NCI-H1092 (cell line): ENCODE measurements around the gene BABAM1.

ENCODE experiments used
- DNase-seq: peaks from one replicate; lab custom pipeline; 2025; lab: John Stamatoyannopoulos, UW

The BABAM1 gene

GRCh38 chr19:17303940-17304267 lies 36.7 kb downstream of the BABAM1 start:
- no peak for DNase-seq

DNA sequence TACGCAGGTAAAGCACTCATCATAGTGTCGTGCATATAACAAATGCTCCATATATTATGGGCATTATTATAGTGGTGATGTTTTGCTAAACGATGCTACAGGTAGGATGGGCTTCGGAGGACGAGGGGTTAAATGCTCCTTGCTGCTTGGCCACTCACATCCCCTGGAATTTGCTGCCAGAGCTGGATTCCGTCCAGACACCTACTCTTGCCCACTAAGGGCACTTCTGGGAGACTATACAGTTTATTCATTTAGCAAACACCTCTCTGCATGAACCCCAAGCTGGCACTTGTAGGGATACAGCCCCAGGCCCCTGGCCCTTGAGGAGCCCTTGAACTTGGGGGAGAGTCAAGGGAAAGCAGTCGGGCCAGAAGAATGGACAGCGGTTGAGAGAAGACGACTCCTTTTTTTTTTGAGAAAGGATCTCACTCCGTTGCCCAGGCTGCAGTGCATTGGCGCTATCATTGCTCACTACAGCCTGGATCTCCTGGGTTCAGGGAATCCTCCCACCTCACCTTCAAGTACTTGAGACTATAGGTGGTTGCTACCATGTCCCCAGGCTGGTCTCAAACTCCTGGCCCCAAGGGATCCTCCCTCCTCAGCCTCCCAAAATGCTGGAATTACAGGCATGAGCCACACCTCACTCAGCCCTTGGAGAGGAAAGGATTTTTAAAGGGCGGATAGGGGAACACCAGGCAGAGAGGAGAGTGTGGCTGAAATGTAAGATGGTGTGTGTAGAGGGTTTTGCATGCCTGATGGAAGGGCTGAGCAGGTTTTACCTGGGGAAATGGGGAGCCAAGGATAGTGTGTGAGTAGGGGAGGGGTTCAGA lies 37.4 kb downstream of the BABAM1 start:
- no peak for DNase-seq

DNA sequence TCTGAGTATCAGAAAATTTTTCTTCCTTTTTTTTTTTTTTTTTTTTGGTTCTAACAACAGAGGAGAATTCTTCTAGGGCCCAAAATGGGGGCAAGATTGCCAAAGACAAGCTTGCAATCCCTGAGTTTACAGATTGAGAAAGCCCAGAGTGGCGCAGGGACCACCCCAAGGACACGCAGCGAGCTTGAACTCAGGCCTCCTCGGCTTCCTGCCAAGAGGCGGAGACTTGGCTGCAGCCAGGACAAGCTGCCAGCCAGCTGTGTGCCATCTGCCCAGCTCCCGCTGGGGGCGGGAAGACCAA lies 37.9 kb downstream of the BABAM1 start:
- DNase-seq, result no peak

DNA sequence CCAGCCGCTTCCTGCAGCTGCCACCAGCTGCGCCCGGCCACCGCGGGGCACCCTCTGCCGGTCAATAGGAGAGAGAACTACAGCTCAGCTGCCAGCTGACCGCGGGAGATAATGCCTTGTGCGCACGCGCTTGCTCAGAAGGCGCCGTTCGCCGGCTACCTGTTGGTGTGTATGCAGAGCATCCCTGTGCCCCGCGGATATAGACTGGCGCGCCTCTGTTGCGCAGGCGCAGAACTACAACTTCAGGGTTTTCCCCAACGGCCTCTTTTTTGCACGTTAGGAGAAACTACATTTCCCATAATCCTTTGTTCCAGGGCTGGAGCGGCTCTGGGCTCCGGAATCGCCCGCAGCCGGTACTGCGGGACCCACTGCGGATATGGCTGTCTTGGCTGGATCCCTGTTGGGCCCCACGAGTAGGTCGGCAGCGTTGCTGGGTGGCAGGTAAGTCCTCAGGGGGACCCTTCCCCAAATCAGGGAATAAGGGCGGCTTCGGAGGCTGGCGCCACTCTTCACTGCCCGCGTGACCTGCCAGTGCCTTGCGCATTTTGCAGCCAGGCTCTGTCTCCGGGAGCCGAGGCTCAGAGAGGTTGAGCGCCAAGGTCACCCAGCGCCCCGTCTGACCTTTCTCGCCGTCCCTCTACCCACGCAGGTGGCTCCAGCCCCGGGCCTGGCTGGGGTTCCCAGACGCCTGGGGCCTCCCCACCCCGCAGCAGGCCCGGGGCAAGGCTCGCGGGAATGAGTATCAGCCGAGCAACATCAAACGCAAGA lies 38.5 kb downstream of the BABAM1 start, which contains the start of gene MRPL34:
TSS of gene MRPL34 (plus strand) at position 356 of the 768 bp plus-strand sequence. CDS start at position 377, 21 bp downstream.
- peak; percentile 98 for DNase-seq

DNA sequence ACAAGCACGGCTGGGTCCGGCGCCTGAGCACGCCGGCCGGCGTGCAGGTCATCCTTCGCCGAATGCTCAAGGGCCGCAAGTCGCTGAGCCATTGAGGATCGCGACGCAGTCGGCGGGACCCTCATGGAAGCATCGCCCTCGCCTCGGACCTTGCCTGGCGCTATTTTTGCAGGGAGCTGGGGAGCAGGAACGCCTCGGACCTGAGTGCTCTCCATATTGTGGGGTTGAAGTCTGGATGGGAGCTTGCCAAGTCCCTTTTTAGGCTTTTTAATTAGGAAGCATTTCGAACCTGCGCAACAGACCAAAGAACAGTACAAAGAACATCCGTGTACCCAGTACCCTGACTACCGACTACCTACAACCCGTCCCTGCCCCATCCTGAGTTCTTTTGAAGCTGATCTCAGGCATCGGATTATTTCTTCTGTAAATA lies 39.1 kb downstream of the BABAM1 start:
- DNase-seq, result no peak

- no peak for DNase-seq
Observed at GRCh38 chr19:17307876-17308377, 40.7 kb downstream of the BABAM1 start.

DNA sequence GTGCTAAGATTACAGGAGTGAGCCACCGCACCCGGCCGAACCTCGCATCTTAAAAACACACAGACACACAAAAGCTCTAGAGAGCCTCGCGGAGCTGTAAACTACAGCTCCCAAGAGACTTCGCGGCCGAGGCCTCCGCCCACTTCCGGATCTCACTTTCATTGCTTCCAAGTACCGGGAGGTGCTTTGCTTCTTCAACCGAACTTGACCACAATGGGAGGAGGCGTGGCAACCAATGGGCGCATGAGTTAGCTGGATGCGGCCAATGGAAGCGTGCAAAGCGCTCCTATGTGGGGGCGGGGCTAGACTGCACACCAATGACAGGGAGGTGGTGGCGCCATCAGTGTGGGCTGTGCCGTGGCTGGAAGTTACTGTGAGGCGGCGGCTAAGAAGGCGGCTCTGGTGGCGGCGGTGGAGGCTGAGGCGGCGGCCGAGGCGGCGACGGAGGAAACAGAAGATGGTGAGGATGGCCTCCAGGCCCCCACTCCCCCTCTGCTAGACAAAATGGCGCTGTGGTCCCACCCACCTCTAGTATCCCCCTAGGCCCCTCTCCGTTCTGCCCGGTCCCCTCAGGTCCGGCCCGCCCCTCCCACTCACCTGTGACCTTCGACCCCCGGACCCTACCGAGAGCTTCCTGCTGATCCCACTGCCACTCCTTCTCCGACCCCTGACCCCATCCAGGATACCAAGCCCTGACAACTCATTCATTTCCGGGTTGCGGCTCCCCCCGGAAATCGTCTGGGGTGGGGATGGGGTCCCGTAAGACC lies 42.1 kb downstream of the BABAM1 start, which contains the start of gene DDA1:
TSS of gene DDA1 (plus strand) at position 366 of the 767 bp plus-strand sequence. CDS start at position 458, 92 bp downstream.
- peak; percentile 99 for DNase-seq

GRCh38 chr19:17309965-17310461 lies 42.8 kb downstream of the BABAM1 start:
- DNase-seq, result no peak

- DNase-seq, result no peak
Observed at GRCh38 chr19:17311455-17312188, 44.4 kb downstream of the BABAM1 start.

GRCh38 chr19:17312189-17313113 lies 45.2 kb downstream of the BABAM1 start:
- DNase-seq, result no peak

GRCh38 chr19:17314007-17314593 lies 46.9 kb downstream of the BABAM1 start:
- DNase-seq, result no peak

GRCh38 chr19:17318966-17319365 lies 51.7 kb downstream of the BABAM1 start:
- DNase-seq, result no peak

- no peak for DNase-seq
Observed at GRCh38 chr19:17319473-17320238, 52.4 kb downstream of the BABAM1 start.

DNA sequence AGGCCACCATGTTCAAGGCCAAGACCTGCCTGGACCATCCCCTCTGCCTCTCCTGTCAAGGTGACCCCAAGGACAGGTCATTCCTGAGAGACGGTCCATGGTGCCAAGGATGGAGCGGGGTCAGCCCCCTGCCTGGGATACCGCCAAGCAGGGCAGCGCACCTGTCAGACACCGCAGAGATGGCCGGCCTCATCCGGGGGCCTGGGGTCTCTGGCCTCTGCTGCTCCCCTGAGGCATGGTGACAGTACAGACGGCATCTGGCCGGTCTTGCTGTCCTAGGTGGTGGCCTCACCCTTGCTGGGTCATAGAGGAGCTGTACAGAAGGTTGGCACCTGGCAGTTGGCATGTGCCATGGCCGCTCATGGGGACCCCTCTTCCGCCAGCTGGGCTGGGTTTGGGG lies 53.2 kb downstream of the BABAM1 start:
- DNase-seq, result no peak

DNA sequence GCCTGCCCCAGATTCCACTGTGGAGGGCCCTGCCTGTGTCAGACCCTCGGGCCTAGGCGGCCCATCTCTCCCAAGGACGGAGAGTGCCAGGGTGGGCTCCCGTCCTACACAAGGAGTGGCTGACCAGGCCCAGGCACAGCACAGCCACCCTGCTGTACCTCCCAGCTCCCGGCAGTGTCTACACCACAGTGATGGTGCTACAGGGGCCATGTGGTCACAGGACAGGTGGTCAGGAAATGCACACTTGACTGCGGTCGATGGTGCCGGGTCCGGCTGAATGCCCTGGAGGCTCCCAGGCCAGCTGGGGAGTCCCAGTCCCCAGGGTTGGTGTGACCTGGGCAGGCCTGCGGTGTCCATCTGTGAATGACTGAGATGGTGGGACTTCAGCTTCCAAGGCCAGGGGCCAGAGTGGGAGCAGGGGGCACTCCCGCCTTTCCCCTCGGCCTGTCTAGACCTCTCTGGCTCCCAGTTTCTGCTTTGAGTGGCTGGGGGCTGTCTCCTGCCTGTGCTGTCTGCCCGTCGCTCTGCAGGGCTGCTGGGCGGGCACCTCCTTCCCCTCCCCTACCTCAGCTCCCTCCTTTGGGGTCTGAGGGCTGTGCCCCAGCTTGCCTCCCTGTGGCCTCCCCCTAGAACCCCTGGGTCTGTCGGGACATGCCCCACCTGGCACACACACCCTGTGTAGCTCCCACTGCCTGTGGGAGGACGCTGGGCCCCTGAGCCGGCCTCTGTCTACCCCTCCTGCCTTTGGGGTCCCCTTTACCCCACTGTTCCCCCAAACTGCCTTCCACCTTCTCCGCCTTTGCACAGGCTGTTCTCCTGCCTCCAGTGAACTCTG lies 54.6 kb downstream of the BABAM1 start:
- no peak for DNase-seq

GRCh38 chr19:17322854-17323253 lies 55.6 kb downstream of the BABAM1 start:
- no peak for DNase-seq

DNA sequence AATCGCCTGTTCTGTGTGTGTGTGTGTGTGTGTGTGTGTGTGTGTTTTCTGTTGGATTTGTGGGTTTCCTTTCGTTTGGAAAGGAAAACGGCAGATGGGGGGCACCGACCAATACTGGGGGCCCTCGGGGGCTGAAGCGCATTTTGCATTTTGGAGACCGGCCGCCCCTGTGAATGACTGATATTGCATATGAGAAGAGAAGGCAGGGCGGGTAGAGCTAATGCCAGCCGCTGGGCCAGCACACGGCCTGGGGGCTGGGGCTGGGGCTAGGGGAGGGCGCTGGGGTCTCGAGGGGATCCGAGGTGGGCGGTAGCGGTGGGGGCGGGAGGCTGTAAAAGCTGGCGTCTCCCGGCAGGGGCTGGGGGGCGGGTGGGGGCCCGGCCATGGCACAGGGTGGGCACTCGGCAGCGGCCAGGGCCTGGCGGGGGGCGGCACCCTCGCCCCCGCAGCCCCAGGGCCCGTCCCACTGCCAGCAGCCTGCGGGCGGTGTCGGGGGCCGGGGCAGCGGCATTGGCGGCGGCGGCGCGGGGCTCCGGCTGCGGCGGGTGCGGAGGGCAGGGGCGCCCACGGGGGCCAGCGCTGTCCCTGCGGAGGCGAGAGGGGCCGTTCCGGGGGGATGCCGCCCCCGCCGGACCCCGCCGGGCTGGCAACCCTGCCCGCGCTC lies 56.2 kb downstream of the BABAM1 start:
- no peak for DNase-seq

- DNase-seq, result no peak
Observed at GRCh38 chr19:17323964-17324332, 56.7 kb downstream of the BABAM1 start.
